RWPE1 (cell line): ENCODE results near the gene AGMO.

Experiments used
- CTCF ChIA-PET: fragments of 350-600 bp; sonication (Branson Sonifier 250); formaldehyde crosslinking; extraction: SDS; loops from one replicate; lab custom pipeline; 2021; lab: Yijun Ruan, JAX
- POLR2A ChIA-PET: fragments of 400-600 bp; formaldehyde crosslinking; extraction: SDS; loops from one replicate; lab custom pipeline; 2020; ENCODE audit warnings: antibody characterized with exemption; ENCODE audit not compliant: low non-redundant PET; lab: Yijun Ruan, JAX
- DNase-seq: peaks from one replicate; pipeline ENCODE4 v3.0.0; 2012; ENCODE audit warnings: low spot score
- H3K27ac ChIP-seq: fragments of 450-650 bp; 2 replicates; pipeline ENCODE4 v1.5.1; 2017
- TF ChIP-seq, protein P1 (sequence below): fragments of 450-650 bp; conservative IDR thresholded peaks from 2 replicates; pipeline ENCODE4 v1.5.1; 2017; ENCODE audit warnings: low read depth, mild to moderate bottlenecking

AGMO gene

DNA sequence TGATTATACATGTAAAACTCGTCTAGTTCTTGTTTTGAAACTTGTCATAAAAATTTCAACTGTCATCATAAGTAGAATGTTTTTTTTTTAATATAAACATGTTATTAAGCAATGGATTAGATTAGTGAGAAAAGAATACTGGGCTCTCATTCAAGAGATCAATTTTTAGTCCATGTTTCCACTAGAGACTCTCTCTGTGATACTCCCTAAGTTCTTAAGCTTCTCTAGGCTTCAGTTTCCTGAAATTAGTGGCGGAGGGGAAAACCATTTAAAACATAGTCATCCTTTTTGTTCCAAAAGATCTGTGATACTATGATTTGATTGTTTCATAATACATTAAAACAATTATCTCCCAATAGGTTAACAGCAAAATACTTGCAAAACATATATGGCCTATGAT lies 142.2 kb downstream of the AGMO start:
- no peak overlapping the region for H3K27ac ChIP-seq
- ChIA-PET POLR2A (no interaction called here), CTCF (no interaction called here)
- DNase-seq: no peak
- TF ChIP-seq, protein P1, sequence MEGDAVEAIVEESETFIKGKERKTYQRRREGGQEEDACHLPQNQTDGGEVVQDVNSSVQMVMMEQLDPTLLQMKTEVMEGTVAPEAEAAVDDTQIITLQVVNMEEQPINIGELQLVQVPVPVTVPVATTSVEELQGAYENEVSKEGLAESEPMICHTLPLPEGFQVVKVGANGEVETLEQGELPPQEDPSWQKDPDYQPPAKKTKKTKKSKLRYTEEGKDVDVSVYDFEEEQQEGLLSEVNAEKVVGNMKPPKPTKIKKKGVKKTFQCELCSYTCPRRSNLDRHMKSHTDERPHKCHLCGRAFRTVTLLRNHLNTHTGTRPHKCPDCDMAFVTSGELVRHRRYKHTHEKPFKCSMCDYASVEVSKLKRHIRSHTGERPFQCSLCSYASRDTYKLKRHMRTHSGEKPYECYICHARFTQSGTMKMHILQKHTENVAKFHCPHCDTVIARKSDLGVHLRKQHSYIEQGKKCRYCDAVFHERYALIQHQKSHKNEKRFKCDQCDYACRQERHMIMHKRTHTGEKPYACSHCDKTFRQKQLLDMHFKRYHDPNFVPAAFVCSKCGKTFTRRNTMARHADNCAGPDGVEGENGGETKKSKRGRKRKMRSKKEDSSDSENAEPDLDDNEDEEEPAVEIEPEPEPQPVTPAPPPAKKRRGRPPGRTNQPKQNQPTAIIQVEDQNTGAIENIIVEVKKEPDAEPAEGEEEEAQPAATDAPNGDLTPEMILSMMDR: no peak

DNA sequence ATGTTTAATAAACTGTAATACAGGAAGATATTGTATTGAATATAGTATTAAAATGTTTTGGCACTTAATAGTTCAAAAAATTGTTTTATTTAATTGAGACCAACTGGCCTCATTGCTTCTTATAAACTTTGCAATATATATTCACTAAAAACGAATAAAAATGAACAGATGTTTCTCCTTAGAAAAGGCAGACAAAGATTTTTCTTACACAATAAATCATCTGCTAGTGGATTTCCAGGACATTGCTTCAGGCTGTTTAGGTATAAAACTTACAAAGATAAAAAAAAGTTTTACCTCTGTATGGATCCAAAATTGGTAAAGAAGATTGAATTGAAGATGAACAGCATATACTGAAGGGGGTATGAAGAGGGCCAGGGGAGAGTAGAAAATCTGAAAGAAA lies 143.6 kb downstream of the AGMO start:
- no peak for DNase-seq
- TF ChIP-seq, protein P1: no peak
- CTCF ChIA-PET: no interaction called here
- no peak overlapping the region for H3K27ac ChIP-seq
- POLR2A ChIA-PET: no interaction called here

DNA sequence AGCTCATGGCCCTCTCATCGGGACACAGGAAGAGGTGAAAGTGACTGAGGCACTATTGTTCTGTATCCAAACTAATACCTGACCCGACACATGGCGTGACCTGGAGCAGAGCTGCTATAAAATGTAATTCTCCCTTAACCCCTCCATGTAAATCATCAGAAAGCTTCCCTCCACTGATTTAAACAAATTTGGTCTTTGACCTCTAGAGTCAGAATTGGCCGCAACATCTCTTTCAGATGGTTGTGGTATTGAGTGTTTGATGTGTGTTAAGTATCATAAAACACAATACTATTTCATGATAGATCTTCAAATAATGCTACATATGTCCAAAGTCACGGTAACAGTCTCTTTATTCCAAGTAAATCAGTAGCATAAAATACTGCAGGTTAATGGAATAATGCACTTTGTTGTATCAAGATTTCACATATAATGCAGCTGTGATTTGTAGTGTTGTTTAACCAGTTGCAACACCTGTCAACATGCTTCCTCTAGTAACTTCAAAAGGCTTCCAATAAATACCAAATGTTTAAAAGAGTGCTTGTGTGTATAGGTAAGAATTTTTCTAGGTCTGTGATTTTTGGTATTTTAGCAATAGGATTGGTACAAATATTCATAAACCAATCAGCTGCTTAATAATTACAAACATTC lies 144.3 kb downstream of the AGMO start:
- no peak overlapping the region for H3K27ac ChIP-seq
- DNase-seq: no peak
- POLR2A ChIA-PET: no interaction called here
- CTCF ChIA-PET: interaction anchor here (0.6 kb wide), 1 partner anchor 403 kb away, joined by 3 read pairs; no protein-coding TSS in a partner anchor
- TF ChIP-seq, protein P1: no peak

DNA sequence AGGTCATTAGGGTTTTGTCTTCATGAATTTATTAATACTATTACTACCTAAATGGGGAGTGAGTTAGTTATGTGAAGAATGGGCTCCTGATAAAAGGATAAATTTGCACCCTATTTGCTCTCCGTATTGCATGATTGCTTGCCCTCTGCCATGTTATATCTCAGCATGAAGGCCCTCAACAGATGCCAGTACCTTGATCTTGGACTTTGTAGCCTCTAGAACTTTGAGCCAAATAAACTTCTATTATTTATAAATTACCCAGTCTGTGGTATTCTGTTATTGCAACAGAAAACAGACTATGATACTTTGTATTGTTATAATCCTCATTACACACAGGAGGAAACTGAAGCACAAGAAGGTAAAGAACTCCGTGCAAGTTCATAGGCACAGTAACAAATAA lies 150.8 kb downstream of the AGMO start:
- H3K27ac ChIP-seq: no peak overlapping the region
- POLR2A ChIA-PET: no interaction called here
- no peak for DNase-seq
- CTCF ChIA-PET: no interaction called here
- TF ChIP-seq, protein P1: no peak

DNA sequence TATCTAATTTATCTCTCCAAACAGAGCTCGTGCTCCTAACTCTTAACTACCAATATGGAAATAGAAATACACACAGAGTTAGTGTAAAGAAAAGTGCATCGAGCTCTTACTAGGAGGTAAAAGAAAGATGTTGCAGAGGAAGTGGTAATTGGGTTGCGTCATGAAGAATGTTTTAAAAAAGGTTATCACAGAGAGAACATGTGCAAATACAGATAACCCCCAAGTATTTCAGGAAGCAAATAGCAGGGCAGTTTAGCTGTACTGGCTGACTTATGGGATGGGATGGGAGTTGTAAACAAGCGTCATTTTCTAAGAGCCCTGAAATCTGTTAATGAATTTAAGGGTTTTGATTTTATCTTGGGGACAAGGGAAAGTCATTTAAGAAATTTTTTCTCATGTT lies 153.9 kb downstream of the AGMO start:
- no peak overlapping the region for H3K27ac ChIP-seq
- TF ChIP-seq, protein P1: no peak
- POLR2A ChIA-PET: no interaction called here
- DNase-seq: no peak
- CTCF ChIA-PET: interaction anchor here (0.7 kb wide), 1 partner anchor 13 kb away, joined by 3 read pairs; no protein-coding TSS in a partner anchor

DNA sequence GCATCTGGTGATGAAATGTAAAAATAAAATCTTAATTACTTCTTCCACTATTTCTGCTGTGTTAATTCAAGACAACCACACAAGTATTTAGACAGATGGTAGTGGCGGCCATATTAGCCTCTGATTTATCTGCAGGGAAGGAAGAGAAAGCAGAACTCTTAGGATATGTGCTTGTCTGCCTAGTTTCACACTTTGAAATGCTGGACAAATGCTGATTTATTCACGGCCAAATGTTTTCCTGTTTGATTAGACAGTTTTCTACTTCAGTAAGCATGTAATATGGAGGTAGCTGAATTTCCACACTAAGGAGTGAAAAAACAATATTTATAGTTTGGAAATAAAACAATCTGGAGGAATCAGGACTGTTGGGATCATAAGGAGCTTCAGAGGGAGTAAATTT lies 158.1 kb downstream of the AGMO start:
- TF ChIP-seq, protein P1: no peak
- ChIA-PET POLR2A (no interaction called here), CTCF (no interaction called here)
- H3K27ac ChIP-seq: no peak overlapping the region
- no peak for DNase-seq
